ENCODE results near the gene IFNL1. TPM values are rescaled to one million over a fixed set of nuclear protein-coding genes. Genes with fewer than 3 reads are reported as not detected.

IFNL1 gene
- total and polyA plus RNA-seq, 2 donors, result 0.21 TPM; not detected in 1

- DNase-seq (ENCODE audit: low read depth in 6 of 9, low spot score in 9 of 9), result no peak
- no peaks in the 10 kb centered on the region for H3K4me1 ChIP-seq (ENCODE audit: control insufficient read depth in 2 of 2, insufficient read depth in 2 of 2, low read length in 2 of 2)
- H3K27ac ChIP-seq (ENCODE audit: low read depth in 1 of 2, low read length in 1 of 2), result no peak overlapping the region
- H3K4me3 ChIP-seq (ENCODE audit: low read length in 2 of 2), result no peak overlapping the region
- peaks cover 0 to 2% of the 10 kb centered on the region in 2 donors for H3K27me3 ChIP-seq (ENCODE audit: control insufficient read depth in 2 of 2, insufficient read depth in 1 of 2, low read length in 1 of 2)
- no peaks in the 10 kb centered on the region for H3K9me3 ChIP-seq (ENCODE audit: control insufficient read depth in 2 of 2, insufficient read depth in 1 of 2, low read length in 1 of 2)
- peaks cover 5 to 53% of the 10 kb centered on the region in 2 donors for H3K36me3 ChIP-seq (ENCODE audit: control insufficient read depth in 2 of 2, insufficient read depth in 2 of 2, low read length in 1 of 2)
- 98% methylated on average over 64 of the region's 64 CpGs for WGBS
Measured at GRCh38 chr19:39314016-39314728, 18.0 kb downstream of the IFNL1 start.

GRCh38 chr19:39315933-39316332 is 19.7 kb downstream of the IFNL1 start:
- Histone ChIP-seq H3K4me3 (ENCODE audit: low read length in 2 of 2) (no peak overlapping the region), H3K36me3 (ENCODE audit: control insufficient read depth in 2 of 2, insufficient read depth in 2 of 2, low read length in 1 of 2) (peaks cover 5 to 48% of the 10 kb centered on the region in 2 donors), H3K4me1 (ENCODE audit: control insufficient read depth in 2 of 2, insufficient read depth in 2 of 2, low read length in 2 of 2) (peaks cover 9% of the 10 kb centered on the region in 2 donors), H3K27me3 (ENCODE audit: control insufficient read depth in 2 of 2, insufficient read depth in 1 of 2, low read length in 1 of 2) (peaks cover 0 to 7% of the 10 kb centered on the region in 2 donors), H3K9me3 (ENCODE audit: control insufficient read depth in 2 of 2, insufficient read depth in 1 of 2, low read length in 1 of 2) (no peaks in the 10 kb centered on the region), H3K27ac (ENCODE audit: low read depth in 1 of 2, low read length in 1 of 2) (no peak overlapping the region)
- WGBS, result 96% methylated on average over 1 of the region's 1 CpG
- DNase-seq (ENCODE audit: low read depth in 6 of 9, low spot score in 9 of 9), result no peak

GRCh38 chr19:39316627-39317321 is 20.6 kb downstream of the IFNL1 start:
- Histone ChIP-seq H3K4me3 (ENCODE audit: low read length in 2 of 2) (no peak overlapping the region), H3K27ac (ENCODE audit: low read depth in 1 of 2, low read length in 1 of 2) (no peak overlapping the region), H3K4me1 (ENCODE audit: control insufficient read depth in 2 of 2, insufficient read depth in 2 of 2, low read length in 2 of 2) (peaks cover 9 to 13% of the 10 kb centered on the region in 2 donors), H3K9me3 (ENCODE audit: control insufficient read depth in 2 of 2, insufficient read depth in 1 of 2, low read length in 1 of 2) (no peaks in the 10 kb centered on the region), H3K36me3 (ENCODE audit: control insufficient read depth in 2 of 2, insufficient read depth in 2 of 2, low read length in 1 of 2) (peaks cover 5 to 41% of the 10 kb centered on the region in 2 donors), H3K27me3 (ENCODE audit: control insufficient read depth in 2 of 2, insufficient read depth in 1 of 2, low read length in 1 of 2) (peaks cover 0 to 11% of the 10 kb centered on the region in 2 donors)
- WGBS, result 92% methylated on average over 12 of the region's 12 CpGs
- DNase-seq (ENCODE audit: low read depth in 6 of 9, low spot score in 9 of 9), result no peak

- WGBS, result 95% methylated on average over 4 of the region's 4 CpGs
- DNase-seq (ENCODE audit: low read depth in 6 of 9, low spot score in 9 of 9), result no peak
- H3K9me3 ChIP-seq (ENCODE audit: control insufficient read depth in 2 of 2, insufficient read depth in 1 of 2, low read length in 1 of 2), result no peaks in the 10 kb centered on the region
- no peak overlapping the region for H3K4me3 ChIP-seq (ENCODE audit: low read length in 2 of 2)
- H3K36me3 ChIP-seq (ENCODE audit: control insufficient read depth in 2 of 2, insufficient read depth in 2 of 2, low read length in 1 of 2), result peaks cover 5 to 36% of the 10 kb centered on the region in 2 donors
- peaks cover 0 to 11% of the 10 kb centered on the region in 2 donors for H3K27me3 ChIP-seq (ENCODE audit: control insufficient read depth in 2 of 2, insufficient read depth in 1 of 2, low read length in 1 of 2)
- H3K4me1 ChIP-seq (ENCODE audit: control insufficient read depth in 2 of 2, insufficient read depth in 2 of 2, low read length in 2 of 2), result peaks cover 9 to 13% of the 10 kb centered on the region in 2 donors
- no peak overlapping the region for H3K27ac ChIP-seq (ENCODE audit: low read depth in 1 of 2, low read length in 1 of 2)
Measured at GRCh38 chr19:39317476-39317875, 21.3 kb downstream of the IFNL1 start.

- H3K27me3 ChIP-seq (ENCODE audit: control insufficient read depth in 2 of 2, insufficient read depth in 1 of 2, low read length in 1 of 2), result peaks cover 0 to 11% of the 10 kb centered on the region in 2 donors
- no peak for DNase-seq (ENCODE audit: low read depth in 6 of 9, low spot score in 9 of 9)
- no peaks in the 10 kb centered on the region for H3K9me3 ChIP-seq (ENCODE audit: control insufficient read depth in 2 of 2, insufficient read depth in 1 of 2, low read length in 1 of 2)
- H3K27ac ChIP-seq (ENCODE audit: low read depth in 1 of 2, low read length in 1 of 2), result no peak overlapping the region
- no peak overlapping the region for H3K4me3 ChIP-seq (ENCODE audit: low read length in 2 of 2)
- peaks cover 9 to 13% of the 10 kb centered on the region in 2 donors for H3K4me1 ChIP-seq (ENCODE audit: control insufficient read depth in 2 of 2, insufficient read depth in 2 of 2, low read length in 2 of 2)
- H3K36me3 ChIP-seq (ENCODE audit: control insufficient read depth in 2 of 2, insufficient read depth in 2 of 2, low read length in 1 of 2), result peaks cover 5 to 32% of the 10 kb centered on the region in 2 donors
- 96% methylated on average over 5 of the region's 5 CpGs for WGBS
Measured at GRCh38 chr19:39318071-39318470, 21.9 kb downstream of the IFNL1 start.

- H3K9me3 ChIP-seq (ENCODE audit: control insufficient read depth in 2 of 2, insufficient read depth in 1 of 2, low read length in 1 of 2), result no peaks in the 10 kb centered on the region
- no peak for DNase-seq (ENCODE audit: low read depth in 6 of 9, low spot score in 9 of 9)
Measured at GRCh38 chr19:39318690-39319089, 22.5 kb downstream of the IFNL1 start.

GRCh38 chr19:39319098-39319891 is 23.1 kb downstream of the IFNL1 start:
- WGBS, result 90% methylated on average over 5 of the region's 5 CpGs
- H3K4me1 ChIP-seq (ENCODE audit: control insufficient read depth in 2 of 2, insufficient read depth in 2 of 2, low read length in 2 of 2), result peaks cover 9 to 13% of the 10 kb centered on the region in 2 donors
- H3K36me3 ChIP-seq (ENCODE audit: control insufficient read depth in 2 of 2, insufficient read depth in 2 of 2, low read length in 1 of 2), result peaks cover 3 to 21% of the 10 kb centered on the region in 2 donors
- no peaks in the 10 kb centered on the region for H3K9me3 ChIP-seq (ENCODE audit: control insufficient read depth in 2 of 2, insufficient read depth in 1 of 2, low read length in 1 of 2)
- peak overlapping the region in 1 of 2 donors; percentile 2 for H3K27ac ChIP-seq (ENCODE audit: low read depth in 1 of 2, low read length in 1 of 2)
- no peak for DNase-seq (ENCODE audit: low read depth in 6 of 9, low spot score in 9 of 9)
- peaks cover 0 to 11% of the 10 kb centered on the region in 2 donors for H3K27me3 ChIP-seq (ENCODE audit: control insufficient read depth in 2 of 2, insufficient read depth in 1 of 2, low read length in 1 of 2)
- H3K4me3 ChIP-seq (ENCODE audit: low read length in 2 of 2), result no peak overlapping the region

More at GRCh38 chr19:39318690-39319089, 22.5 kb downstream of the IFNL1 start:
- Histone ChIP-seq H3K4me3 (ENCODE audit: low read length in 2 of 2) (no peak overlapping the region), H3K4me1 (ENCODE audit: control insufficient read depth in 2 of 2, insufficient read depth in 2 of 2, low read length in 2 of 2) (peaks cover 9 to 13% of the 10 kb centered on the region in 2 donors), H3K36me3 (ENCODE audit: control insufficient read depth in 2 of 2, insufficient read depth in 2 of 2, low read length in 1 of 2) (peaks cover 5 to 27% of the 10 kb centered on the region in 2 donors), H3K27me3 (ENCODE audit: control insufficient read depth in 2 of 2, insufficient read depth in 1 of 2, low read length in 1 of 2) (peaks cover 0 to 11% of the 10 kb centered on the region in 2 donors), H3K27ac (ENCODE audit: low read depth in 1 of 2, low read length in 1 of 2) (no peak overlapping the region)
- WGBS, result 98% methylated on average over 4 of the region's 4 CpGs

- no peaks in the 10 kb centered on the region for H3K9me3 ChIP-seq (ENCODE audit: control insufficient read depth in 2 of 2, insufficient read depth in 1 of 2, low read length in 1 of 2)
- peak overlapping the region; percentile 47 to 70 for H3K4me3 ChIP-seq (ENCODE audit: low read length in 2 of 2)
- WGBS, result 62% methylated on average over 16 of the region's 16 CpGs
- peaks cover 0 to 15% of the 10 kb centered on the region in 2 donors for H3K36me3 ChIP-seq (ENCODE audit: control insufficient read depth in 2 of 2, insufficient read depth in 2 of 2, low read length in 1 of 2)
- H3K27me3 ChIP-seq (ENCODE audit: control insufficient read depth in 2 of 2, insufficient read depth in 1 of 2, low read length in 1 of 2), result peaks cover 0 to 11% of the 10 kb centered on the region in 2 donors
- DNase-seq (ENCODE audit: low read depth in 6 of 9, low spot score in 9 of 9), result no peak
- H3K4me1 ChIP-seq (ENCODE audit: control insufficient read depth in 2 of 2, insufficient read depth in 2 of 2, low read length in 2 of 2), result peaks cover 9 to 13% of the 10 kb centered on the region in 2 donors
- no peak overlapping the region for H3K27ac ChIP-seq (ENCODE audit: low read depth in 1 of 2, low read length in 1 of 2)
Measured at GRCh38 chr19:39319892-39320248, 23.7 kb downstream of the IFNL1 start.

Measured in thymus (tissue), 11 donors.